HG03280 (cell line): ENCODE measurements around the gene NRGN.
A peak's percentile ranks its signal among the peaks of the same experiment; 100 is the strongest.
"Not testable (repeated sequence)": the region's sequence is repeated elsewhere in the genome, so short reads cannot be mapped to it uniquely, and the experiment has no call there.

ENCODE experiments used
- ATAC-seq: cut with Tn5 transposase; IDR thresholded peaks from one replicate; pipeline ENCODE4 v1.9.1; 2021; ENCODE audit warnings: mild to moderate bottlenecking, moderate library complexity; ENCODE audit not compliant: unreplicated experiment

The NRGN gene

DNA sequence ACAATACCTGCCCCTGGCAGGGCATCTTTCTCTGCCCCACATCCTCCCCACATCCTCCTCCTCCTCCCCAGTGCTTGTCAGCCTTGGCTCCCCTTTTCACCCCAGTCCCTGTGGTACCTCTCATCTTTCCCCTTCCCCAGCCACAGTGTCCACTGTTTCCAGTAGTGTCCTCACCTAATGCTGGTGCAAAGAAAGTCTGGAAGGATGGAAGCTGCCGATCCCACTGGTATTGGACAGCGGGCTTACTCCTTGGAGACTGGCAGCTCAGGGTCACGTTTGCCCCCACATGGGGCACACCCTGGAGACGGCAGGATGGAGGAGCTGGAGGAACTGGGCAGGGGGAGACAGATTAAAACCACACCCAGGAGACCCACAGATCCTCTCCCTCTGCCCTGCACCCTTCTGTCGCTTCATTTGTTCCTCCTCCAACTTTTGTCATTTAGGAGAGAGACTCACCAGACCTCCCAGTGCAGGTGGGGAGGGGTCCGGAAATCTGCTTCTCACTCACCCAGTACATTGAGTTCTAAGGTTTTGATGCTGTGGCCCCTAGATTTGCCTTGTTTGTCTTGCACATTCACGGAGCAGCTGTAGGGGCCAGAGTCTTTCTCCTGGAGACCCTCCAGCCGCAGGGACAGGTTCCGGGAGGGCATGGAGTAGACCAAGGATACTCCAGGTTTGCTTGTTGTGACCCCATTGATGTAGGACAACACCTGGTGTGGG lies 16.5 kb downstream of the NRGN start:
- no peak for ATAC-seq

DNA sequence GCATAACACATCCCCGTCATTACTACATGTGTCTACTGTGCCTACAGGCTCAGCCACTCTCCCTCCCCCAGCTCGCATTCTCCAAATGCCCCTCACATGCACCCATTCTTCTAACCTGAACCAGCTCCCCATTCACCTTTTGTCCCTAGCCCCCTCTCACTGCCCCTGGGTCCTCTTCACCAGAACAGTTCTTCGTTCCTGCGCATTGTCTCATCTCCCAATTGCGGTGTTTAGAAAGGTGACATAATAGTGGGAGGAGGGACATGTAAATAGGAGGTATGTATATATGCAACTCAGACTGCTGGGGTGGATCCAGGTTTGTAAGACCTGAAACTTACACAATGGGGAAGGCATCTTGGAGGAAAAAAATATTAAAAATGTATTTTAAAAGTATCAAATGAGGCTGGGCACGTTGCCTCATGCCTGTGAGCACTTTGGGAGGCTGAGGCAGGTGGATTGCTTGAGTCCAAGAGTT lies 17.0 kb downstream of the NRGN start:
- ATAC-seq, result no peak

- ATAC-seq, result no peak
Observed at GRCh38 chr11:124757320-124757719, 17.6 kb downstream of the NRGN start.

DNA sequence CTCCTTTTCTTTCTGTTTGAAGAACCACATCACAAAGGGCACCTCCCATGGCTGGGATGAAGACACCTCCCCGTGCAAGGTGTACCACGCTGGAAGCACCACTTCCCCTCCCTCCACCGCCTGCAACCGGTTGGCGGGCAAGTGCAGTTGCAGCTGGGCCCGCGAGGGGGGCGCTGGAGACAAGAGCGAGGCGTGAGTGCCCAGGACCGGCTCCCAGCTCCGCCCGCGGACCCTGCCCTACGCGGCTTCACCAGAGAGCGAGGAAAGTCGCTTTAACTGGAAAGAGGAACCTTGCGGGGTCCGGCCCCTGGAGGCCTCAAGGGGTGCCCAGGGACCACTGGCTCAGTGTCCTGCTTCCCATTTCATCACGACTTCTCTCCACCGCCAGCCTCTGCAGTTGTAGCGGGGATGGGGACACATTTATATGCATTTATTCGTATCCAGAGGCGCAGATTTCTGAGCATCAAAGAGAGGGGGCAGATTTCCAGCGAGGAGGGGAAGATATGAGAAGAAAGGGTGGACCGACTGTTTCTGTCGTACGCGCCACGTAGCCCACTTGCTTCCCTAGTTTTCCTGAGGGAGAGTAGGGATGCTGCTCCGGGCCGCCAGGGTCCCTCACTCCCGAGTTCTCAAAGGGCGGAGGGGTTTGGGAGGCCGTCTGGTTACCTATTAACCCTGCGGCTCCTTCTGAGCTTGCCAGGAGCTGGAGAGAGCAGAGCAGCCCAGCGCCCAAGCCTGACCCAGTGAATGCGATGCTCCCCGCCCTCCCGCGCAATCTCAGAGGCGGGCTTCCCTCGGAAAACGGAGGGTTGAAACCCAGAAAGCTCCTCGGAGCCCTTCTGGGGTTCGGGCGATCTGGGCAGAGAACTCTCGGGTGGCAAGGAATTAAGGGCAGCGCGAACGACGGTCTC lies 18.9 kb downstream of the NRGN start:
- ATAC-seq, result peak; percentile 55

DNA sequence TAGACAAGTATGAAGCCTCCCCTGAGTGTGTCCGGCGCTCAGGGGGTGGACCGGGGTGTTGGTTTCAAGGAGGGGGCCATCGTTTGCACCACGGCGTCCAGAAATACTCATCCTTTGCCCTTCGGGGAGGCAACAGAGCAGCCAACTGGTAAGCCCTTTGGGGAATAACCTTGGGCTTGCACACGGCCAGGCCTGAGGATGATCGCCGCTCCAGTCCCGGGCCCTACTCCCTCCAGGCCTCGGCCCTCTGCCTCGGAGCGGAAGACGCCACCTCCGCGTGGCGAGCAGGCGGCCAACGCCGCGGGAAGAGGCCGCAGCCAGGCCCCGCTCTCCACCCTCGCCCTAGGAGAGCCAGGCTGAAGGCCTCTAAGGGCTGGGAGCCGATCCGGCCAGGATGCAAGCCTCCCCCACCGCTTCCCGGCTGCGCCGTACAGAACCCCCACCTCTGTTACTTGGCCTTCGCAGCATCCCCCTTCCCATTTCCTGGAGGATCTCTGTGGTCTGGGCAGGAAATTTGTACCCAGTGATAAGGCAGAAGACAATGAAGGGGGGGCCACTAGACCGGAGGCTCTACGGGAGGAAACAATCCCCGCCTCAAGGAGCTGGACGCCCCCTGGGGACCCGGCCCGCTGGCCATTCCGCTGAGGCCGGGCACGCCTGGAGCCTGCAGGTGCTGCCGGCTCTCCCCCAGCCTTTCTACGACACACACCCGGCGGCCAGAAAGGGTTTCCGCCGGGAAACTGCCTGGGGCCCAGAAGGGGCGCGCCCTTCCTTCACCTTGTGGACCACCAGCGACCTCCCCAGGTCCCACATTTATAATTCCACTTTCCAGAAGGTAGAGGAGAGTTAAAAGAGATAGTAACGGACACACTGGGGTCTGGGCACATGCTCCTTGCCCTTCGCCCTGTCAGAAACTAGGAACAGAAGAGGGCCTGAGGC lies 19.8 kb downstream of the NRGN start:
- no peak for ATAC-seq

DNA sequence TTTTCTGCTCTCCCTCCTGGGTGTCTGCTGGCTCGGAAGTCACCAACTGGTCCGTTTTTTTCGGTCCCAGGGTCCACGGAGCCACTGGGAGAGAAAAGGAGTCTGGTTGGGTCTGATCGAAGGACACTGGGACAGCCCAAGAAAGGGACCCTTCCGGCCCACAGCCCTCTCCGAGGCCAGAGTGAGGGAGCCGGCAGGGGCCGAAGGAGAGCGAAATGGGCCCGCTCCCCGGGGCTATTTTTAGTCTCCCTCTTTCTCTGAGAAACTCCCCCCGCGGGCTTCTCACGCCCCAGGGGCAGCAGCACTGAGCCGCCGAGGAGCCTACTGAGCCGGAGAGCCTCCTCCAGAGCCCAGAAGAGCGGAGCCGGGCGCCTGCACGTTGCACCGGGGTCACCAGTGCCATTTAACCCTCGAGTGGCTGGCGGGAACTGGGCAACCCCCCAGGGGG lies 20.5 kb downstream of the NRGN start:
- no peak for ATAC-seq

DNA sequence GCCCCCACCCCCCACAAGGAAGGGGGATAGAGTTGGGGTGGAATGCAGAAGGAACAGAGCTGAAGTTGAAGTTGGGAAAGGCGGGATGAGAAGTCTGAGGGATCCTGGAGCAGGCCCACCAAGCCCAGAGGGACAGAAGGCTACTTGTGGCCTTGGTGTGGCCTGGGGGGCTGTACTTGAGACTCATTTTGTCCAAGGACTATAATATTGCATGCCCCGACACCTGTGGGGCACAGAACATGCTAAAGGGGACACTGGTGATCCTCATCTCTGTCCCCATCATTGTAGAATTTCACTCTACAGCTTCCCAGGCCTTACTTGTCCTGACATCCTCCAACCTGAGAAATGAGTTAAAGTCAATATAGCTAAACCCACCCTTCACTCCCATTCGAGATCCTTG lies 21.1 kb downstream of the NRGN start:
- ATAC-seq, result no peak

DNA sequence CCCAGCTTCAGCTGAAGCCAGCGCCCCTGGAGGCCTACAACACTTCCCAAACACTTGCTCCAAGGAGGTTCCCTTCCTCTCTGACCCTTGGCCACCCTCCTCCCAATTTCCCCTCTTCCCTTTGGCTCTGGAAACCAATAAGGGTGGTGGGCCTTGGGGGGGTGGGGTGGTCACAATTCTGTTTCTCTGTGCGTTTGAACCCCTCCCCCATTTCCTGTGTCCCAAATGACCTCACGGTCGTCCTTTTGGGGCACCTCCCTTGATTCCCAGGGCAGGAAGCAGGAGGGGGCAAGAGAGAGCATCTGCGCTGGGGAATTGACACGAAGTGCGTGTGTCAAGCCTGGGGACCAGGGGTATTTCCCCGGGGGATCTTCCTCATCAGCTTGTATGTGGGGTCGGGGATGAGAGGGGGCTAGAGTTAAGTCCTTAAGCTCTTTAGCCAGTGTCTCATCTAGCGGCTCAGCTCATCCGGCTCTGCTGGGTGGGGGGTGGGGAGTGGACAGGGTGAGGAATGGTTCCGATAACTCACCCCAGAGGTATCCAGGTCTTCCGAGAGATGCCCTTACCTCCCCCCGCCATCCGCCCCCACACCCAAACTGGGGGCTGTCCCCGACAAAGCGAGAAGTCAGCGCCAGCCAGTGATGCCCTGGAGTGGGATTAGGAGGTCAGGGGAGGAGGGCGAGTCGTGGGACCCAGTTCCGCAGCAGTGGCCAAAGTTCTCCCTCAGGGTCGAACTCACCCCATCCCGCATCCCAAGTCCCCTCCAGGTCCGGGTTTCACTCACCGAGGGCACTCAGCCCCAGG lies 21.8 kb downstream of the NRGN start:
- no peak for ATAC-seq

DNA sequence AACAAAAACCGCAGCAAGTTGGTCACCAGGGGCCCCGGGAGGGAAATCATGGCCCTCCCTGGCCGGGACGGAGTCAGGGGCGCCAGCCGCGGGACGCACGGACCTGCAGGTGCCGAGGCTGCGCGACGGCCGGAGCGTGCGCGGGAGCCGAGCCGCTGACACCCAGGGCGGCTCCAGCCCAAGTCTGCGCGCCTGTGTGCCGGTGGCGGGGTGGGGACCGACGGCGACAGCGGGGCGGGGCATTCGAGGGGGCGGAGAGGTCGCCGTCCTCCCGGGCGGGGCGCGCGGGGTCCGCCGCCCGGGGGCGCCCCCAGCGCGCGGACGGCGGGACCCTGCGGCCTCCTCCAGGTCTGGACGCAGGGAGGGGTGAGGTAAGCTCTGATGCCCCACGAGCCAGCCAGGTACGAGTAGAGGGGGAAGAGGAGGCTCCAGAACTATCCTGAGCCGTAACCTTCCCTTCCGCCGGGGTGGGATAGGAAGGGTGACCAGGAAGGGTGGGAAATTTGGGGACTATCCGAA lies 22.4 kb downstream of the NRGN start, which contains the start of gene ESAM:
Gene ESAM, minus strand, starts transcription at position 186 of the 519 bp plus-strand sequence. Its CDS starts 136 bp downstream, at position 50.
- ATAC-seq, result peak; percentile 76

- ATAC-seq, result peak; percentile 17
Observed at GRCh38 chr11:124762624-124763155, 22.9 kb downstream of the NRGN start.

GRCh38 chr11:124763156-124763947 lies 23.6 kb downstream of the NRGN start:
- peak; percentile 37 for ATAC-seq

GRCh38 chr11:124766156-124766555 lies 26.4 kb downstream of the NRGN start:
- no peak for ATAC-seq

DNA sequence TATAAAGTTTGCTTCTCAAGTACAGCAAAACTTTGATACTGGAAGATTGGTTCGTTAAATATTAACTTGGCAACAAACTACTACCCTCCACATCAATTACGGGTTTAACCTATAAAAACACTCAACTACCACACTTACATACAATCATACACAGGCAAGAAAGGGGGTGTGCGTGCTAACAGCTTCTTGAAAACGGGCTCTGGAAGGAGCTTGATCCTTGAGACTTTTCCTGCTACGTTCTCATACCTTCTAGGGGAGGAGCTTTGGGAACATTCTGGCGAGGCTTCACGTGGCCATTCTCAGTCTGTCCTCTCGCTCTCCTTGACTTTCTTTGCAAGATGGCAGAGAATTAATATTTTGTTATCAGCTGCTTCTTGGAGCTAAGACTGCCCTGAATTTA lies 29.2 kb downstream of the NRGN start:
- ATAC-seq, result no peak

DNA sequence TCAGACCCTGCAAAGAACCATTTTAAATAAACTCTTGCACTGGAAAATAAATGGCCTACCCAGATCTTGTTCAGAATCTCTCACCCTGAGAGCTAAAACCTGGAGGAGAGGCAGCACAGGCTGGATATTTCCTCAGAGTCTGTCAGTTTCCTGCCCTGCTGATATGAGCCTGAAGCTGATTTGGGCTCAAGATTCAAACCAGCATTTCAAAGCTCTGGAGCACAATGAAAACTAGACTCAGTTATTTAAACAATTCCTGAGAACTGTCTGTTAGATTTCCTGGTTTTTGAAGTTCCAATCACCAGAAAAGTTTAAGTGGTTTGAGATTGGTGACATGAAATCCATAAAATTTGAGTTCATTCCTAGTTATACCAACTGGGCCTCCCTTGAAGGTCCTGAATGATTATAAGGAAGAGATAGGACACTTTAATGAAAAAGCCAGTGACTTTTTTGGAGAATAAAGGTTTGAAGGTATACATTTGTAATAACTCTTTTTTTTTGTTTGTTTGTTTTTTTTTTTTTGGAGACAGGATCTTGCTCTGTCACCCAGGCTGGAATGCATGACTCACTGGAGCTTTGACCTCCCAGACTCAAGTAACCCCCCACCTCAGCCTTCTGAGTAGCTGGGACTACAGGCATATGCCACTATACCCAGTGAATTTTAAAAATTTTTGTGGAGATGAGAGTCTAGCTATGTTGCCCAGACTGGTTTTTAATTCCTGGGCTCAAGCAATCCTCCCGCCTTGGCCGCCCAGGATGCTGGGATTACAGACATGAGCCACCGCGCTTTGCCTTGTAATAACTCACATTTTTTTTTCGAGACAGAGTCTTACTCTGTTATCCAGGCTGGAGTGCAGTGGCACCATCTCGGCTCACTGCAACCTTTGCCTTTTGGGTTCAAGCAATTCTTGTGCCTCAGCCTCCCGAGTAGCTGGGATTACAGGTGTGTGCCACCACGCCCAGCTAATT lies 30.3 kb downstream of the NRGN start:
- no peak for ATAC-seq

- not testable (repeated sequence) for ATAC-seq
Observed at GRCh38 chr11:124770959-124771358, 31.2 kb downstream of the NRGN start.

DNA sequence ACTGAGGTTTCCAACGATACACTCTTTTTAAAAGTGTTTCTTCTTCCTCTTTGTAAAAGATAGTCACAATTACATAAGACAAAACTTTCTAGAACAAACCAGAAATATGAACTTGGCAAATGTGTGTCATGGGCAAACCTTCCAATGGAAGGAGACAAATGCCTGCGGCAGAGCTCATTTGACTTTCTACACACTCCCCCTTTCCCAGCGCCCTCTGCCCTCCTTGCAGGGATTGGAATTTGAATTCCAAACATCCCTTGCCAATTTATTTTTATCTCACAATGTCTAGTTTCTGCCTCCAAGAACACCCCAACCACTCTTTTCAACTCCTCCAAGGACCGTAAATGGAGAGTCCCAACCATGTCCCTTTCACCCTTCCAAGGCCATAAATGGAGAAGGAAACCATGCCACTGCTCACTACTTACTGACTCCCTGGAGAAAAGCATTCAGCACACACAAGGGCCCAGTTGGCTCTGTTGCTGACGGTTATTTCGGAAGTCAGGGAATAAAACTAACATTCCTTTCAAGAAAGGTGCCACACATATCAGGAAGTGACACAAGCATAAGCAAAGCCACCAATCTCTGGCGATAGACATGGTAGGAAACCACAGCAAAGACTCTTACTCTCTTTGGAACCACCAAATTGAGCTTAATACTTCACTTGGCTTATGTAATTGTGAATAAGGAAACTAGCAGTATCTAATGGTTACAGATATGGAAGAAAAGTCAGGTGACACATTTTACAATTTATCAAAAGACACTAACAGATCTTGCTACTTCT lies 37.3 kb downstream of the NRGN start:
- no peak for ATAC-seq

GRCh38 chr11:124778281-124778680 lies 38.5 kb downstream of the NRGN start:
- no peak for ATAC-seq
